PC-9 (cell line): ENCODE results near the gene PCSK5.

Source experiments
- EZH2 ChIP-seq: fragments of 200-600 bp; sonication (generic); IDR thresholded peaks from 2 replicates; pipeline ENCODE4 v1.8.0; 2017; ENCODE audit warnings: antibody characterized with exemption, low read depth
- TF ChIP-seq, protein P1 (sequence below): fragments of 200-600 bp; sonication (generic); conservative IDR thresholded peaks from 2 replicates; pipeline ENCODE4 v1.6.1; 2017; ENCODE audit warnings: mixed run types, antibody characterized with exemption, mild to moderate bottlenecking, moderate library complexity

DNA sequence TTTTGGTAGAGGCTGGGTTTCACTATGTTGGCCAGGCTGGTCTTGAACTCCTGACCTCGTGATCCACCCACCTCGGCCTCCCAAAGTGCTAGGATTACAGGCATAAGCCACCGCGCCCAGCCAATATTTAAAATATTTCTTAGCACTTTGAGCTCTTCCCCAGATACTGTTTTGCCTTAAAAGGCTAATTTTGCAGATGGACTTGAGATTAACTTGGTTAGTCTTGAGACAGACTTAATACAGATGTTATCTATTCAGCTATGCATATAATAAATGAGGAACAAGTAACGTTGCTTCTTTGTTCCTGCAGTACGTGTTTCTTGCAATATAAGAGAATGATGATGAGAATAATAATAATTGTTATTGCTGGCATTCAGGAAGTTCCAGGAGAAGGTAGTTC lies 56.3 kb downstream of the PCSK5 start:
- TF ChIP-seq, protein P1, sequence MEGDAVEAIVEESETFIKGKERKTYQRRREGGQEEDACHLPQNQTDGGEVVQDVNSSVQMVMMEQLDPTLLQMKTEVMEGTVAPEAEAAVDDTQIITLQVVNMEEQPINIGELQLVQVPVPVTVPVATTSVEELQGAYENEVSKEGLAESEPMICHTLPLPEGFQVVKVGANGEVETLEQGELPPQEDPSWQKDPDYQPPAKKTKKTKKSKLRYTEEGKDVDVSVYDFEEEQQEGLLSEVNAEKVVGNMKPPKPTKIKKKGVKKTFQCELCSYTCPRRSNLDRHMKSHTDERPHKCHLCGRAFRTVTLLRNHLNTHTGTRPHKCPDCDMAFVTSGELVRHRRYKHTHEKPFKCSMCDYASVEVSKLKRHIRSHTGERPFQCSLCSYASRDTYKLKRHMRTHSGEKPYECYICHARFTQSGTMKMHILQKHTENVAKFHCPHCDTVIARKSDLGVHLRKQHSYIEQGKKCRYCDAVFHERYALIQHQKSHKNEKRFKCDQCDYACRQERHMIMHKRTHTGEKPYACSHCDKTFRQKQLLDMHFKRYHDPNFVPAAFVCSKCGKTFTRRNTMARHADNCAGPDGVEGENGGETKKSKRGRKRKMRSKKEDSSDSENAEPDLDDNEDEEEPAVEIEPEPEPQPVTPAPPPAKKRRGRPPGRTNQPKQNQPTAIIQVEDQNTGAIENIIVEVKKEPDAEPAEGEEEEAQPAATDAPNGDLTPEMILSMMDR: no peak
- no peak for TF ChIP-seq EZH2
